SK-N-SH (cell line): Measurements from ENCODE around the gene F11. TPM values are rescaled to one million over a fixed set of nuclear protein-coding genes. Genes with fewer than 3 reads are reported as not detected.

Source experiments
- CTCF ChIA-PET: fragments of 300-600, 350-600 bp; formaldehyde crosslinking; extraction: SDS; loops from one replicate; lab custom pipeline; 2021; lab: Yijun Ruan, JAX
- POLR2A ChIA-PET: fragments of 350-600 bp; sonication (Branson Sonifier 250); formaldehyde crosslinking; extraction: SDS; loops from one replicate; lab custom pipeline; 2020; ENCODE audit warnings: antibody characterized with exemption, inconsistent platforms; lab: Yijun Ruan, JAX
- DNase-seq: peaks from one replicate; pipeline ENCODE4 v3.0.0; 2012
- H2AFZ ChIP-seq: fragments of 200-600 bp; sonication (generic); 2 replicates; pipeline ENCODE4 v1.8.1; 2016; ENCODE audit warnings: antibody characterized with exemption, mild to moderate bottlenecking, low read depth
- H3F3A ChIP-seq: fragments of 200-600 bp; sonication (generic); replicated peaks from 2 replicates; pipeline ENCODE3; 2016; ENCODE audit warnings: antibody characterized with exemption, mild to moderate bottlenecking; ENCODE audit not compliant: insufficient read depth
- H3K27ac ChIP-seq, 2 experiments: fragments of 200-500 bp in 1 of 2; fragments of 200-600 bp in 1 of 2; sonication (Bioruptor generic) in 1 of 2; sonication (generic), shearing (Covaris generic) in 1 of 2; 2 replicates each; pipeline versions ENCODE4 v1.5.1 to v1.6.1; 2014 to 2016; ENCODE audit warnings: low read depth in 2 of 2, inconsistent platforms in 1 of 2, low read length in 1 of 2, mild to moderate bottlenecking in 1 of 2, mixed read lengths in 1 of 2
- H3K27me3 ChIP-seq: fragments of 200-600 bp; sonication (generic), shearing (Covaris generic); 2 replicates; pipeline ENCODE4 v1.6.1; 2016; ENCODE audit warnings: mixed run types; ENCODE audit not compliant: insufficient read depth
- H3K36me3 ChIP-seq, 2 experiments: fragments of 200-500 bp in 1 of 2; fragments of 200-600 bp in 1 of 2; sonication (Bioruptor generic) in 1 of 2; sonication (generic) in 1 of 2; replicated peaks in 1 of 2; 2 replicates each; pipeline versions ENCODE3 to v1.5.1; 2014 to 2016; ENCODE audit warnings: low read length in 1 of 2, mild to moderate bottlenecking in 1 of 2; ENCODE audit not compliant: insufficient read depth in 2 of 2, control insufficient read depth in 1 of 2
- H3K4me1 ChIP-seq, 2 experiments: fragments of 200-500 bp in 1 of 2; fragments of 200-600 bp in 1 of 2; sonication (Bioruptor generic) in 1 of 2; sonication (generic), shearing (Covaris generic) in 1 of 2; 2 replicates each; pipeline versions ENCODE4 v1.5.1 to v1.6.1; 2014 to 2016; ENCODE audit warnings: low read depth in 1 of 2, low read length in 1 of 2, mixed run types in 1 of 2; ENCODE audit not compliant: insufficient read depth in 2 of 2, control insufficient read depth in 1 of 2
- H3K4me2 ChIP-seq: fragments of 200-600 bp; sonication (generic), shearing (Covaris generic); 2 replicates; pipeline ENCODE4 v1.6.1; 2017; ENCODE audit warnings: mixed run types
- H3K4me3 ChIP-seq, 2 experiments: fragments of 200-500 bp in 1 of 2; fragments of 200-600 bp in 1 of 2; sonication (Bioruptor generic) in 1 of 2; sonication (generic), shearing (Covaris generic) in 1 of 2; 2 replicates each; pipeline versions ENCODE4 v1.5.1 to v1.8.1; 2014 to 2016; ENCODE audit warnings: low read depth in 2 of 2, inconsistent platforms in 1 of 2, low read length in 1 of 2, mild to moderate bottlenecking in 1 of 2, mixed read lengths in 1 of 2, moderate library complexity in 1 of 2
- H3K79me2 ChIP-seq: fragments of 200-600 bp; sonication (generic); 2 replicates; pipeline ENCODE4 v1.8.1; 2017; ENCODE audit warnings: mild to moderate bottlenecking; ENCODE audit not compliant: insufficient read depth
- H3K9ac ChIP-seq: fragments of 200-600 bp; sonication (generic); 2 replicates; pipeline ENCODE4 v1.6.1; 2017; ENCODE audit warnings: mixed run types
- H3K9me2 ChIP-seq: fragments of 200-600 bp; sonication (generic); 2 replicates; pipeline ENCODE4 v1.6.1; 2017; ENCODE audit warnings: mixed run types
- H3K9me3 ChIP-seq: fragments of 200-600 bp; sonication (generic); 2 replicates; pipeline ENCODE4 v1.6.1; 2017; ENCODE audit warnings: mixed run types, mild to moderate bottlenecking, moderate library complexity
- H4K20me1 ChIP-seq: fragments of 200-600 bp; sonication (generic); 2 replicates; pipeline ENCODE4 v1.6.1; 2017; ENCODE audit warnings: mild to moderate bottlenecking, mixed run types; ENCODE audit not compliant: insufficient read depth
- CHD2 ChIP-seq: fragments of 150-350 bp; IDR thresholded peaks from 2 replicates; pipeline ENCODE4 v1.6.1; 2018; ENCODE audit warnings: low read length; ENCODE audit not compliant: partially characterized antibody
- ELF1 ChIP-seq: IDR thresholded peaks from 2 replicates; pipeline ENCODE4 v1.4.0; 2012
- EZH2phosphoT487 ChIP-seq: fragments of 200-600 bp; sonication (generic); IDR thresholded peaks from 2 replicates; pipeline ENCODE4 v1.6.1; 2017; ENCODE audit warnings: low read depth, mixed run types, mild to moderate bottlenecking, antibody characterized with exemption, moderate library complexity, borderline replicate concordance
- FOSL2 ChIP-seq: IDR thresholded peaks from 2 replicates; pipeline ENCODE4 v1.4.0; 2012; ENCODE audit warnings: low read depth, mild to moderate bottlenecking, moderate library complexity, borderline replicate concordance
- FOXJ3 ChIP-seq: sonication (generic); formaldehyde crosslinking; IDR thresholded peaks from 2 replicates; pipeline ENCODE4 v1.5.1; 2020; ENCODE audit warnings: mild to moderate bottlenecking, missing genetic modification reagents
- FOXM1 ChIP-seq: IDR thresholded peaks from 2 replicates; pipeline ENCODE4 v1.4.0; 2012; ENCODE audit warnings: low read depth, mild to moderate bottlenecking
- GABPA ChIP-seq: IDR thresholded peaks from 2 replicates; pipeline ENCODE4 v1.4.0; 2012; ENCODE audit warnings: low read depth, mild to moderate bottlenecking
- GATA2 ChIP-seq: sonication (generic); formaldehyde crosslinking; IDR thresholded peaks from 2 replicates; pipeline ENCODE4 v1.5.0; 2020; ENCODE audit warnings: mild to moderate bottlenecking, missing genetic modification reagents
- NFIC ChIP-seq: IDR thresholded peaks from 2 replicates; pipeline ENCODE4 v1.4.0; 2012; ENCODE audit warnings: borderline replicate concordance
- NRF1 ChIP-seq: IDR thresholded peaks from 2 replicates; pipeline ENCODE4 v1.6.1; 2012; ENCODE audit warnings: low read depth, mild to moderate bottlenecking, low read length
- POLR2AphosphoS5 ChIP-seq: IDR thresholded peaks from 2 replicates; pipeline ENCODE4 v1.6.1; 2012; ENCODE audit warnings: low read depth, low read length
- RAD21 ChIP-seq: IDR thresholded peaks from 2 replicates; pipeline ENCODE4 v1.6.1; 2012; ENCODE audit warnings: mild to moderate bottlenecking, low read length
- RCOR1 ChIP-seq: fragments of 150-350 bp; IDR thresholded peaks from 2 replicates; pipeline ENCODE4 v1.6.1; 2017; ENCODE audit warnings: antibody characterized with exemption, low read length
- REST ChIP-seq: IDR thresholded peaks from 2 replicates; pipeline ENCODE4 v1.6.1; 2012; ENCODE audit warnings: mild to moderate bottlenecking, low read depth, low read length, moderate library complexity
- RFX5 ChIP-seq: IDR thresholded peaks from 2 replicates; pipeline ENCODE4 v1.6.1; 2012; ENCODE audit warnings: mild to moderate bottlenecking, improper control_type of control experiment, low read length
- SIN3A ChIP-seq: IDR thresholded peaks from 2 replicates; pipeline ENCODE4 v1.6.1; 2012; ENCODE audit warnings: low read depth, mild to moderate bottlenecking, low read length, moderate library complexity, borderline replicate concordance
- SMC3 ChIP-seq: IDR thresholded peaks from 2 replicates; pipeline ENCODE4 v1.6.1; 2012; ENCODE audit warnings: low read depth, low read length, improper control_type of control experiment
- TAF1 ChIP-seq: IDR thresholded peaks from 2 replicates; pipeline ENCODE4 v1.6.1; 2012; ENCODE audit warnings: low read depth, mild to moderate bottlenecking, low read length, moderate library complexity, borderline replicate concordance
- TCF12 ChIP-seq: IDR thresholded peaks from 2 replicates; pipeline ENCODE4 v1.4.0; 2012
- TEAD4 ChIP-seq: IDR thresholded peaks from 2 replicates; pipeline ENCODE4 v1.4.0; 2012; ENCODE audit warnings: mild to moderate bottlenecking, borderline replicate concordance; ENCODE audit not compliant: insufficient read depth
- USF1 ChIP-seq: IDR thresholded peaks from 2 replicates; pipeline ENCODE4 v1.4.0; 2012; ENCODE audit warnings: low read depth, borderline replicate concordance
- YY1 ChIP-seq: IDR thresholded peaks from 2 replicates; pipeline ENCODE4 v1.4.0; 2012; ENCODE audit warnings: low read depth, mild to moderate bottlenecking
- WGBS: methylation state at CpG from one replicate; pipeline ENCODE4 v1.1.6; 2017; ENCODE audit warnings: low lambda C conversion rate; 5-methylcytosine and 5-hydroxymethylcytosine counted together
- polyA plus RNA-seq, 3 experiments: library from polyadenylated mRNA; depleted of rRNA; stranded (reverse); fragments of >200 nt; gene quantifications; 2 replicates each; pipeline ENCODE4 v1.2.3, GENCODE V29; 2012
- TF ChIP-seq, protein P1 (sequence below): fragments of 150-350 bp; IDR thresholded peaks from 2 replicates; pipeline ENCODE4 v1.6.1; 2016; ENCODE audit warnings: mild to moderate bottlenecking, low read depth, low read length
- TF ChIP-seq, protein P2 (sequence below): fragments of 150-350 bp; IDR thresholded peaks from 2 replicates; pipeline ENCODE4 v1.6.1; 2017; ENCODE audit warnings: antibody characterized with exemption, low read length, low read depth, borderline replicate concordance

The F11 gene
- polyA plus RNA-seq, 1 of the 3 experiments (the other 2 are of a cell fraction) = not detected

DNA sequence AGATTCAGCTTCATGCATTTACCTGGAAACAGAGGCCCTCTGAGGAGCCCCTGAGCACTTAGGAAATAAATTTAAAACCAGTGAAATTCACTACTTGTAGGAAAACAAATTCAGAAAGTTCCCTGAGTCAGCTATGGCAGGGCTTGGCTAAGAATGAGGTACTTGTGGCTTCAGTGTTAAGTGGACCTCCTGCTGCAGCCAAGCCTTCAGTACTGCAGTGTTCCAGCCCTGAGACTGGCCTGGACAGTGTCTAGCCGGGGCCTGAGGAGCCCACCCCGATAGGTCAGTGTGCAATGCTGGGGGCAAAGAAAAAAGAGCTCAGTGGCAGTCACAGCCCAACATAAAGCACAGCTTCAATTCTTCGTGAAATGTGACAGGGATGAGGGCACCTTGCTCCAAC, 41.9 kb downstream of the F11 start:
- ChIA-PET POLR2A (no interaction called here), CTCF (interaction anchor here (1.9 kb wide), 2 partner anchors 279 to 280 kb away, joined by 5 to 10 read pairs; no protein-coding TSS in a partner anchor)
- H3K27me3 ChIP-seq = no peaks in the 10 kb centered on the region; the same call in 1 of the 2 replicates
- no peak overlapping the region for H3K4me2 ChIP-seq
- H3K4me3 ChIP-seq = no peak overlapping the region
- no peak overlapping the region for H3K27ac ChIP-seq
- no peaks in the 10 kb centered on the region for H4K20me1 ChIP-seq
- no peak overlapping the region for H3K9ac ChIP-seq
- H3K79me2 ChIP-seq = no peaks in the 10 kb centered on the region
- H3K4me1 ChIP-seq = no peaks in the 10 kb centered on the region
- no peak for DNase-seq
- H3F3A ChIP-seq = no peaks in the 10 kb centered on the region
- H3K9me2 ChIP-seq = no peaks in the 10 kb centered on the region
- H2AFZ ChIP-seq = no peak overlapping the region
- no peaks in the 10 kb centered on the region for H3K9me3 ChIP-seq
- TF ChIP-seq ELF1 = no peak
- no peak for TF ChIP-seq GATA2 (CRISPR knock-in tag)
- no peak for TF ChIP-seq FOXJ3 (CRISPR knock-in tag)
- no peak for TF ChIP-seq RCOR1
- TF ChIP-seq SMC3 = no peak
- no peak for TF ChIP-seq FOXM1
- TF ChIP-seq GABPA = no peak
- TF ChIP-seq RAD21 = no peak
- no peak for TF ChIP-seq NFIC
- TF ChIP-seq CHD2 = no peak
- TF ChIP-seq NRF1 = no peak
- no peak for TF ChIP-seq TAF1
- TF ChIP-seq TCF12 = no peak
- TF ChIP-seq YY1 = no peak
- no peak for TF ChIP-seq POLR2AphosphoS5
- TF ChIP-seq SIN3A = no peak
- TF ChIP-seq, protein P1, sequence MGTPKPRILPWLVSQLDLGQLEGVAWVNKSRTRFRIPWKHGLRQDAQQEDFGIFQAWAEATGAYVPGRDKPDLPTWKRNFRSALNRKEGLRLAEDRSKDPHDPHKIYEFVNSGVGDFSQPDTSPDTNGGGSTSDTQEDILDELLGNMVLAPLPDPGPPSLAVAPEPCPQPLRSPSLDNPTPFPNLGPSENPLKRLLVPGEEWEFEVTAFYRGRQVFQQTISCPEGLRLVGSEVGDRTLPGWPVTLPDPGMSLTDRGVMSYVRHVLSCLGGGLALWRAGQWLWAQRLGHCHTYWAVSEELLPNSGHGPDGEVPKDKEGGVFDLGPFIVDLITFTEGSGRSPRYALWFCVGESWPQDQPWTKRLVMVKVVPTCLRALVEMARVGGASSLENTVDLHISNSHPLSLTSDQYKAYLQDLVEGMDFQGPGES = no peak
- no peak for TF ChIP-seq USF1
- H3K36me3 ChIP-seq = no peaks in the 10 kb centered on the region
- WGBS = 3% methylated on average over 3 of the region's 3 CpGs

GRCh38 chr4:186318481-186318880, 52.5 kb downstream of the F11 start:
- no peaks in the 10 kb centered on the region for H4K20me1 ChIP-seq
- H3K4me1 ChIP-seq = no peaks in the 10 kb centered on the region
- no peak for DNase-seq
- no peaks in the 10 kb centered on the region for H3K79me2 ChIP-seq
- no peak overlapping the region for H3K9ac ChIP-seq
- 7% methylated on average over 6 of the region's 6 CpGs for whole genome bisulfite sequencing
- no peaks in the 10 kb centered on the region for H3K27me3 ChIP-seq
- no peaks in the 10 kb centered on the region for H3K36me3 ChIP-seq
- no peaks in the 10 kb centered on the region for H3F3A ChIP-seq
- no peaks in the 10 kb centered on the region for H3K9me2 ChIP-seq
- no peak overlapping the region for H3K4me3 ChIP-seq
- no peak overlapping the region for H3K27ac ChIP-seq
- POLR2A ChIA-PET = no interaction called here
- H3K9me3 ChIP-seq = no peaks in the 10 kb centered on the region
- no peak overlapping the region for H2AFZ ChIP-seq
- CTCF ChIA-PET = interaction anchor here (2.1 kb wide), 1 partner anchor 269 kb away, joined by 6 read pairs; no protein-coding TSS in a partner anchor
- H3K4me2 ChIP-seq = no peak overlapping the region
- TF ChIP-seq USF1 = no peak
- TF ChIP-seq FOSL2 = no peak
- TF ChIP-seq REST = no peak
- no peak for TF ChIP-seq RFX5
- no peak for TF ChIP-seq EZH2phosphoT487
- no peak for TF ChIP-seq GATA2 (CRISPR knock-in tag)
- no peak for TF ChIP-seq TEAD4
- TF ChIP-seq NRF1 = no peak
- TF ChIP-seq NFIC = no peak
- TF ChIP-seq, protein P2, sequence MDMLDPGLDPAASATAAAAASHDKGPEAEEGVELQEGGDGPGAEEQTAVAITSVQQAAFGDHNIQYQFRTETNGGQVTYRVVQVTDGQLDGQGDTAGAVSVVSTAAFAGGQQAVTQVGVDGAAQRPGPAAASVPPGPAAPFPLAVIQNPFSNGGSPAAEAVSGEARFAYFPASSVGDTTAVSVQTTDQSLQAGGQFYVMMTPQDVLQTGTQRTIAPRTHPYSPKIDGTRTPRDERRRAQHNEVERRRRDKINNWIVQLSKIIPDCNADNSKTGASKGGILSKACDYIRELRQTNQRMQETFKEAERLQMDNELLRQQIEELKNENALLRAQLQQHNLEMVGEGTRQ = no peak
